T-cell (primary cell): ENCODE results near the gene NPIPB6. TPM values are rescaled to one million over a fixed set of nuclear protein-coding genes. Genes with fewer than 3 reads are reported as not detected.

Experiments used
- ATAC-seq, 4 experiments: fragments of 200-7000 bp in 3 of 4; fragments of 150-1000 bp in 1 of 4; cut with Tn5 transposase; replicated peaks in 1 of 4; 1 replicate in 3 of 4; 2 replicates in 1 of 4; pipeline ENCODE4 v1.10.0; 2021; ENCODE audit warnings: moderate library complexity in 3 of 4, mild to moderate bottlenecking in 2 of 4, moderate number of reproducible peaks in 1 of 4
- CTCF ChIA-PET, 2 donors: fragments of 300-600 bp; sonication (Branson Sonifier 250); formaldehyde crosslinking; loops; one replicate each; lab custom pipeline; 2022; ENCODE audit warnings: antibody characterized with exemption in 2 of 2; lab: Charles Lee
- POLR2A ChIA-PET, 2 donors: fragments of 300-600 bp; sonication (Branson Sonifier 250); formaldehyde crosslinking; loops; one replicate each; lab custom pipeline; 2022; ENCODE audit warnings: antibody characterized with exemption in 2 of 2; lab: Charles Lee
- DNase-seq, 35 experiments: peaks; one replicate each; pipeline versions ENCODE4 v3.0.0 to v3.0.0-alpha.2; 2013 to 2023
- H3K27ac ChIP-seq: one replicate; pipeline ENCODE4 v1.5.1; 2013; ENCODE audit warnings: low read length
- H3K27me3 ChIP-seq, 2 experiments: replicated peaks in 1 of 2; 1 replicate in 1 of 2; 2 replicates in 1 of 2; pipeline versions ENCODE4 v1.6.1 to v1.7.0; 2013; ENCODE audit warnings: low read length in 1 of 2, mixed read lengths in 1 of 2; ENCODE audit not compliant: control insufficient read depth in 2 of 2, insufficient read depth in 2 of 2; ENCODE audit errors: extremely low read depth in 1 of 2
- H3K36me3 ChIP-seq, 2 donors: 1 replicate in 1 of 2; 2 replicates in 1 of 2; pipeline versions ENCODE4 v1.6.1 to v1.7.0; 2013; ENCODE audit warnings: low read length in 1 of 2; ENCODE audit not compliant: control insufficient read depth in 2 of 2, insufficient read depth in 1 of 2; ENCODE audit errors: extremely low read depth in 1 of 2
- H3K4me1 ChIP-seq, 2 experiments: 1 replicate in 1 of 2; 2 replicates in 1 of 2; pipeline versions ENCODE4 v1.6.1 to v1.7.0; 2013; ENCODE audit warnings: low read length in 2 of 2, mixed read lengths in 1 of 2; ENCODE audit not compliant: insufficient read depth in 2 of 2, control insufficient read depth in 1 of 2; ENCODE audit errors: extremely low read depth in 1 of 2
- H3K4me3 ChIP-seq, 2 donors: 1 replicate in 1 of 2; 2 replicates in 1 of 2; pipeline versions ENCODE4 v1.5.1 to v1.7.0; 2013; ENCODE audit warnings: mild to moderate bottlenecking in 2 of 2, low read length in 1 of 2, moderate library complexity in 1 of 2; ENCODE audit not compliant: control insufficient read depth in 1 of 2; ENCODE audit errors: extremely low read depth in 1 of 2
- H3K9me3 ChIP-seq: 2 replicates; pipeline ENCODE4 v1.7.0; 2013
- H3K27ac Mint-ChIP-seq, 2 donors: one replicate each; pipeline ENCODE4 v1.8.0; 2020 to 2021; ENCODE audit warnings: mild to moderate bottlenecking in 2 of 2, mixed read lengths in 2 of 2
- H3K27me3 Mint-ChIP-seq, 2 donors: one replicate each; pipeline ENCODE4 v1.8.0; 2021 to 2022; ENCODE audit warnings: mixed read lengths in 2 of 2
- H3K36me3 Mint-ChIP-seq: one replicate; pipeline ENCODE4 v1.8.0; 2021; ENCODE audit warnings: mixed read lengths
- H3K4me1 Mint-ChIP-seq, 3 donors: one replicate each; pipeline ENCODE4 v1.8.0; 2020 to 2022; ENCODE audit warnings: mixed read lengths in 3 of 3, mild to moderate bottlenecking in 1 of 3
- H3K4me3 Mint-ChIP-seq, 3 donors: one replicate each; pipeline ENCODE4 v1.8.0; 2020 to 2022; ENCODE audit warnings: mild to moderate bottlenecking in 3 of 3, mixed read lengths in 3 of 3, moderate library complexity in 3 of 3
- H3K9me3 Mint-ChIP-seq, 3 donors: one replicate each; pipeline ENCODE4 v1.8.0; 2020 to 2022; ENCODE audit warnings: mixed read lengths in 3 of 3
- WGBS: methylation state at CpG from one replicate; pipeline ENCODE4 v1.1.5; 2013; ENCODE audit warnings: missing lambda C conversion rate; ENCODE audit not compliant: insufficient coverage; 5-methylcytosine and 5-hydroxymethylcytosine counted together
- total RNA-seq, 35 experiments: library from RNA in 6 of 35; stranded (reverse) in 6 of 35; fragments of 120-200 nt in 1 of 35; gene quantifications; one replicate each; pipeline versions ENCODE4 v1.2.1 to v1.2.4 and lab custom pipeline; 2013 to 2026

Gene NPIPB6
- total RNA-seq, 5 donors from 2014 or later (not counting 1 experiment from before 2014, with no cell fraction given): 0.70 to 4.6 (median 3.2) TPM

DNA sequence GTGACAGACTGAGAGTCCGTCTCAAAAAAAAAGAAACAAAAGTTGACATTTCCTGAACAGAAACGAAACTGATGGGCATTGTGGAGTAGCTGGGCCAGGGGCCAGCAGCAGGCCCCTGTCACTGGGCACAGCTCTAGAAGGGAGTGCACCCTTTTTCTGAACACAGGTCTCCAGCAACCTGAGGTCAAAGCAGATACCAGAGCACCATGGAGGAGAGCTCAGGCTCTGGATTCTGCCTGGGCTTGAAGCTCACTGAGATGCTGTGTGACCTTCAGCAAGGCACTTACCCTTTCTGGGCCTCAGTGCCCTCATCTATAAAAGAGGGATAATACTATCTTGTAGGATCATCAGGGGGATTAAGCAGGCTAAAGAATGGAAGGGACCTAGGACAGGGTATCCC, 66.0 kb downstream of the NPIPB6 start:
- Mint-ChIP-seq H3K27ac (peak overlapping the region; percentile 92 to 94), H3K4me3 (peak overlapping the region; percentile 31 to 63 (median 44)), H3K36me3 (no peaks in the 10 kb centered on the region), H3K9me3 (no peaks in the 10 kb centered on the region), H3K4me1 (peaks cover 63 to 79% (median 73%) of the 10 kb centered on the region in 3 donors), H3K27me3 (no peaks in the 10 kb centered on the region)
- H3K4me3 ChIP-seq: peak overlapping the region in 1 of 2 donors; percentile 4
- ChIA-PET CTCF (interaction anchor here (0.5 to 0.6 kb wide), 2 partner anchors 19 to 22 kb away, joined by 3 to 4 read pairs; no protein-coding TSS in a partner anchor), POLR2A (interaction anchor here in 1 of 2 donors (0.5 kb wide), 1 partner anchor 17 kb away, joined by 3 read pairs; no protein-coding TSS in a partner anchor)
- H3K4me1 ChIP-seq: peaks cover 40 to 93% of the 10 kb centered on the region in 2 experiments
- DNase-seq: no peak
- whole genome bisulfite sequencing: 6% methylated on average over 2 of the region's 2 CpGs
- no peaks in the 10 kb centered on the region for H3K27me3 ChIP-seq
- H3K27ac ChIP-seq: peak overlapping the region; percentile 49
- ATAC-seq: no peak
- H3K36me3 ChIP-seq: peaks cover 8 to 18% of the 10 kb centered on the region in 2 donors
- no peaks in the 10 kb centered on the region for H3K9me3 ChIP-seq

DNA sequence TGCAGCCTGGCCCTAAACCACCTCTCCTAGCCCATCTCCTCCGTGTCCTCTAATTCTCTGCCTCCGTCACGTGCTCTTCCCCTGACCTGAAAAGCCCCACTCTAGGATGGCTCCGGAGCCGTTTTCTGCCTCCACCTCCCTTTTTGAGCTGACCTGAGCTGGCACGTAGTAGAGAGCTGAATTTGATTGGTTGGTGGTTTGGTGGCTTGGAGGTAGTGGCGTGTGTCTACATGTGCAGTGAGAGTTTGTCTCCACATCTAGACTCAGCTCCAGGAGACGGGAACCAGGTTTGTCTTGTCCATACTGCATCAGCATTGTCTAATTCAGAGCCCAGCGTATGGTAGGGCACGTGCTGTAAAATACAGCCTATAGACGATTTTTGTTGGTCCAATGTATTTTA, 68.0 kb downstream of the NPIPB6 start:
- CTCF ChIA-PET: interaction anchor here (0.6 to 0.7 kb wide), 3 partner anchors 10 to 26 kb away, joined by 3 to 4 read pairs (median 4); no protein-coding TSS in a partner anchor
- no peaks in the 10 kb centered on the region for H3K9me3 ChIP-seq
- Mint-ChIP-seq H3K36me3 (no peaks in the 10 kb centered on the region), H3K9me3 (no peaks in the 10 kb centered on the region), H3K4me3 (peak overlapping the region; percentile 77 to 88 (median 87)), H3K27ac (peak overlapping the region; percentile 62 to 80), H3K27me3 (no peaks in the 10 kb centered on the region), H3K4me1 (peaks cover 59 to 76% (median 71%) of the 10 kb centered on the region in 3 donors)
- peaks cover 44 to 88% of the 10 kb centered on the region in 2 experiments for H3K4me1 ChIP-seq
- WGBS: 73% methylated on average over 4 of the region's 11 CpGs
- peaks cover 0 to 17% of the 10 kb centered on the region in 2 donors for H3K36me3 ChIP-seq
- H3K4me3 ChIP-seq: peak overlapping the region in 1 of 2 donors; percentile 90
- DNase-seq (no peak), ATAC-seq (no peak)
- H3K27me3 ChIP-seq: no peaks in the 10 kb centered on the region
- no peak overlapping the region for H3K27ac ChIP-seq
- POLR2A ChIA-PET: interaction anchor here in 1 of 2 donors (0.6 kb wide), 1 partner anchor 1667 kb away, joined by 4 read pairs; the partner anchor contains the start of gene TMEM219

DNA sequence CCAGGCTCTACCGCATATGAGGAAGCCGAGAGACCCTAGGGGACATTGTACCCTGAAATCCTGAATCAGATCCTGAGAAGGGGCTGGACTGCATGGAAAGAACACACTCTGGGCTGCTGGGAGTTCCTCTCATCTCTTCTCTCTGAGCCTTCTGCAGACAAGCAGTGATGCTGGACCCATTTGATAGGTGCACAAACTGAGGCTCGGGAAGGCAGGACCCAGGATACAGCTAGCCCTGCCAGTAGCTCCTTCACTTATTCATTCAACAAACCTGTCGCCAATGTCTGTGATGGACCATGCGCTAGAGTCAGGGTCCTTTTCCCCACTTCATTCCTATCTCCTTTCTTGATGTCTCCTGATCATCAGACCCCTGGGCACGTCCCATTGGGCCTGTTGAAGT, 69.1 kb downstream of the NPIPB6 start:
- ChIA-PET POLR2A (no interaction called here), CTCF (no interaction called here)
- Mint-ChIP-seq H3K4me1 (peaks cover 63 to 74% (median 73%) of the 10 kb centered on the region in 3 donors), H3K27me3 (no peaks in the 10 kb centered on the region), H3K4me3 (peak overlapping the region; percentile 77 to 88 (median 87)), H3K9me3 (no peaks in the 10 kb centered on the region), H3K27ac (peak overlapping the region; percentile 77 to 80), H3K36me3 (no peaks in the 10 kb centered on the region)
- DNase-seq (no peak), ATAC-seq (no peak)
- 86% methylated on average over 4 of the region's 6 CpGs for WGBS
- peaks cover 0 to 10% of the 10 kb centered on the region in 2 donors for H3K36me3 ChIP-seq
- no peaks in the 10 kb centered on the region for H3K9me3 ChIP-seq
- H3K27me3 ChIP-seq: no peaks in the 10 kb centered on the region
- peaks cover 48 to 86% of the 10 kb centered on the region in 2 experiments for H3K4me1 ChIP-seq
- H3K27ac ChIP-seq: peak overlapping the region; percentile 3
- peak overlapping the region; percentile 90 to 95 for H3K4me3 ChIP-seq

DNA sequence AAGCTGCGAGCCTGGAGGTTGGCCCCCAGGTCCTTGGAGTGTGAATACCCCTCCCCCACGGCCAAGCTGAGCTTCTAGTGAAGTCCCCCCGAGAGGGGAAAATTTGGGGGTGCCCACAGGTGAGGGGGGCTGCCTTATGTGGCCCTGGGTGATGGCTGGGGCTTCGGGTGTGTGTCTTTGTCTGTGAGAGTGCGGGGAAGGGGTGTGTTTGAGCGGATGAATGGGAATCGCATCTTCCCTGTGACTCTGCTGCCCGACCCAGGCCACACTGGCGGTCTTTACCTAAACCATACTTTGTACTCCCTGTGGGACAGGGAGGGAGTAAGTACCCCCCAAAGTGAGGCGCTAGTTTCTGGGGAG, 69.7 kb downstream of the NPIPB6 start:
- peak overlapping the region; percentile 77 to 88 (median 87) for H3K4me3 Mint-ChIP-seq
- 57% methylated on average over 2 of the region's 10 CpGs for WGBS
- Histone ChIP-seq H3K4me1 (peaks cover 48 to 86% of the 10 kb centered on the region in 2 experiments), H3K9me3 (no peaks in the 10 kb centered on the region), H3K27me3 (no peaks in the 10 kb centered on the region), H3K36me3 (peaks cover 0 to 4% of the 10 kb centered on the region in 2 donors), H3K27ac (peak overlapping the region; percentile 51), H3K4me3 (peak overlapping the region; percentile 90 to 95)
- DNase-seq: no peak
- no peak for ATAC-seq
- peaks cover 69 to 75% (median 74%) of the 10 kb centered on the region in 3 donors for H3K4me1 Mint-ChIP-seq
- ChIA-PET POLR2A (interaction anchor here in 1 of 2 donors (0.6 kb wide), 1 partner anchor 10 kb away, joined by 3 read pairs; no protein-coding TSS in a partner anchor), CTCF (interaction anchor here in 1 of 2 donors (1.5 kb wide), 1 partner anchor 16 kb away, joined by 3 read pairs; no protein-coding TSS in a partner anchor)
- no peaks in the 10 kb centered on the region for H3K36me3 Mint-ChIP-seq
- no peaks in the 10 kb centered on the region for H3K9me3 Mint-ChIP-seq
- H3K27ac Mint-ChIP-seq: peak overlapping the region; percentile 77 to 80
- no peaks in the 10 kb centered on the region for H3K27me3 Mint-ChIP-seq

DNA sequence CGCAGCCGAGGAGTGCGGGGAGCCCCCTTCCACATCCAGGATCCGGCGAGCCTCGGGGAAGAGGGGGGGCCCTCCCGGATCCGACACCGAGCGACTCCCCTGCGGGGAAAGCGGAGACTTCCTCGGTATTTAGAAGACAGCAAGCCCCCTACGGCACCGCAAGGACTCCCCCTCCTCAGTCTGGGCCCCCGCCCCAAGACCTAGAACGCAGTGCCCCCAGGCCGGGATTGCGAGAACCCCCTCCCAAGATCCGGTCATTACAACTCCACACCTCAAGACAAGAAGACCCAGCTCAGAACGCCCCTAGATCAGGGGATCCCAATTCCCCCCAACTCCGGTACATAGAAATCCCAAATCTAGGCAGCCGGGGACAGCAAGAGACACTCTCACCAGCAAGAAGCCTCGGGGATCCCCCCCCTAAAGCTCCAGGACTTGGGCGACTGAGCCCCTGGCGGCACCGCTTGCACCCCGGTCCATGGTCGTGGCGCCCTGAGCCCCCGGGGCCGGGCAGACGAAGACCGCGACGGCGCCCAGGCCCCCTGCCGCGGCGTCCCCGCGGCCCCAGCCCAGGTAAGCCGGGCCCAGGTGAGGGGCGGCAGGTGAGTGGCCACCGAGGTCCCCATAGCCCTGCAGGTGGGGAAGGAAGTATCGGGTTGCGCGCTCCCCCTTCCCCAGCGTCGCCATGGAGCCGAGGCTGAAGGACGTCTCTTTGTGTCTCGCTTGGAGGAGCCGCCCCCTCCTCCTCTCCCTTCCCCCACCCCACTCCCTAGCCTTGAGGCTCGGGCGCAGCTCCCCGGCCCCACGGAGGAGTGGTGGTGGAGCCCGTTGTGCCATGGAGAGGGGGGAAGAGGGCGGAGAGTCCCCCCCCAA, 70.3 kb downstream of the NPIPB6 start:
- POLR2A ChIA-PET: interaction anchor here in 1 of 2 donors (0.6 kb wide), 1 partner anchor 10 kb away, joined by 3 read pairs; no protein-coding TSS in a partner anchor
- peaks cover 45 to 86% of the 10 kb centered on the region in 2 experiments for H3K4me1 ChIP-seq
- H3K27me3 Mint-ChIP-seq: no peaks in the 10 kb centered on the region
- peak overlapping the region; percentile 90 to 95 for H3K4me3 ChIP-seq
- no peaks in the 10 kb centered on the region for H3K27me3 ChIP-seq
- H3K9me3 ChIP-seq: no peaks in the 10 kb centered on the region
- under 1% methylated on average over 31 of the region's 60 CpGs for WGBS
- H3K27ac ChIP-seq: peak overlapping the region; percentile 51
- H3K27ac Mint-ChIP-seq: peak overlapping the region; percentile 86 to 87
- ATAC-seq: peak in 2 of 4 experiments; percentile 7 to 9
- peaks cover 69 to 74% (median 74%) of the 10 kb centered on the region in 3 donors for H3K4me1 Mint-ChIP-seq
- peak in 7 of 35 experiments; percentile 26 to 49 (median 35) for DNase-seq
- no peaks in the 10 kb centered on the region for H3K9me3 Mint-ChIP-seq
- CTCF ChIA-PET: interaction anchor here in 1 of 2 donors (1.5 kb wide), 1 partner anchor 15 kb away, joined by 3 read pairs; no protein-coding TSS in a partner anchor
- no peaks in the 10 kb centered on the region for H3K36me3 ChIP-seq
- peak overlapping the region; percentile 85 to 88 (median 87) for H3K4me3 Mint-ChIP-seq
- no peaks in the 10 kb centered on the region for H3K36me3 Mint-ChIP-seq
